SU-DHL-6 (cell line): Measurements from ENCODE around the gene INSIG1.

Source experiments
- CTCF ChIP-seq: fragments of 200-600 bp; sonication (generic); IDR thresholded peaks from one replicate; pipeline ENCODE4 v1.5.1; 2017; ENCODE audit warnings: antibody characterized with exemption, mild to moderate bottlenecking, low read length, moderate library complexity; ENCODE audit not compliant: insufficient read depth, poor library complexity, severe bottlenecking
- EZH2phosphoT487 ChIP-seq: fragments of 200-600 bp; sonication (generic), shearing (Covaris generic); conservative IDR thresholded peaks from 2 replicates; pipeline ENCODE4 v1.6.1; 2018; ENCODE audit warnings: mild to moderate bottlenecking, antibody characterized with exemption, low read length, moderate library complexity, mixed read lengths

DNA sequence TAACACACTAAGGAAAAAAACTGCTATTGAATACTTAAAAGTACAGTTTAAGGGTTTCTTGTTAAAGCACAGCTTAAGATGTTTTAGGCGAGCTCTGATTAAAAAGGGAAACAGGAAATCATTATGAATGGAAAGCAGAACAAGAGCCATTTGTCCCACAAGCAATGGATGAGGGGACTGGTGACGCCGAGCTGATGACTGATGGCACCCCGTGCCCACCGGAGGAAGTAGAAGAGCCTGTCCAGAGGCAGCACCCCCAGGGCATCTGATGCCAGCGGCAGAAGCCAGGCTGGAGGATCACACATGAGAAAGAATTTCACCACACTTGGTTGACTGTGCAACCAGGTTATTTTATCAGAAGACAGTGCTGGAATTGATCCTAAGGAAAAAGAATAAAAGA is 15.0 kb upstream of the INSIG1 start:
- TF ChIP-seq CTCF (no peak), EZH2phosphoT487 (no peak)
